ENCODE measurements around the gene KLHL6.

DNA sequence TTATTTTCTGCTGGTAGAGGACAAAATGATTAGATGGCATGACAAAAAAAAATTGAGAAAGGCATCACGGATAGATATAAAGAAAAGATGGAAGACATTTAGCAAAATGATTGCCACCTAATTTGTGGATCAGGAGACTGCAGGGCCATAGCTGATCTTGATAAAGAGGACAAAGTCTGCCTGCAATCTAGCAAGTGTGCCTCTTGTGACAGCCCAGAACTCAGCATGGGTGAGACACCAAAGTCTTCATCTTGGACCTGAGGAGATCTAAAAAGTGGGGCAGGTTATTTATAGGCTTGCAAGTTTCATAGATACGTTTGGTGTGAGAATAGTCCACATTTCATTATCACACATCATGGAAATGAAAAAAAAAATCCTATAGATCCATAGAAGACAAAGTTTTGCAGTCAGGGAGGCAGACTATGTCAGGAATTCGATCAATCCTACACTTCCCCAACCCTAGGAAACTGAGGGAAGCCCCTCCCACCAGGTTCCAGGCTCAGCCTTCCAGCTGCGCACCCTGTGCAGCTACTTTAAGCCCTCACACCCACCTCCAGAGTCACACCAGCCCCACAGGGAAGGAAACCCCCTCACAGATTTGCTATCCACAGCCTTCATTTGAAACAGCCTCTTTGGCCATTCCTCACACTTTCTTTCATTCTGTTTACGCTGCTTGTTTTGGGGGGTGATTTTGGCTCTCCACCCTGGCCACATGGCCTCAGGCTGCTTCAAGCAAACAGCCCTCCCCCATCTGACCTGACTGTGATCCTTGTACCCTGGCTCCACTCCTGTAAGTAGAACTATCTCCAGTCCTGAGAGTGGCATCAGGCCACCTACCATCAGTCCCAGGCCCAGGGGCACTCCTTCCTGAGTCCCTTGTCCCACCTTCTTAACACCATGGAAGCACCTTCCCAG is 28.1 kb upstream of the KLHL6 start:
- TF ChIP-seq, protein P1, sequence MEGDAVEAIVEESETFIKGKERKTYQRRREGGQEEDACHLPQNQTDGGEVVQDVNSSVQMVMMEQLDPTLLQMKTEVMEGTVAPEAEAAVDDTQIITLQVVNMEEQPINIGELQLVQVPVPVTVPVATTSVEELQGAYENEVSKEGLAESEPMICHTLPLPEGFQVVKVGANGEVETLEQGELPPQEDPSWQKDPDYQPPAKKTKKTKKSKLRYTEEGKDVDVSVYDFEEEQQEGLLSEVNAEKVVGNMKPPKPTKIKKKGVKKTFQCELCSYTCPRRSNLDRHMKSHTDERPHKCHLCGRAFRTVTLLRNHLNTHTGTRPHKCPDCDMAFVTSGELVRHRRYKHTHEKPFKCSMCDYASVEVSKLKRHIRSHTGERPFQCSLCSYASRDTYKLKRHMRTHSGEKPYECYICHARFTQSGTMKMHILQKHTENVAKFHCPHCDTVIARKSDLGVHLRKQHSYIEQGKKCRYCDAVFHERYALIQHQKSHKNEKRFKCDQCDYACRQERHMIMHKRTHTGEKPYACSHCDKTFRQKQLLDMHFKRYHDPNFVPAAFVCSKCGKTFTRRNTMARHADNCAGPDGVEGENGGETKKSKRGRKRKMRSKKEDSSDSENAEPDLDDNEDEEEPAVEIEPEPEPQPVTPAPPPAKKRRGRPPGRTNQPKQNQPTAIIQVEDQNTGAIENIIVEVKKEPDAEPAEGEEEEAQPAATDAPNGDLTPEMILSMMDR (IDR thresholded peaks at IDR 0.05; ENCODE audit: insufficient read depth, low read depth, low read length), result no peak
- TF ChIP-seq EZH2 (IDR thresholded peaks at IDR 0.05; ENCODE audit: insufficient read depth, low read length), result no peak

Data from astrocyte (in vitro differentiated cells and primary cell).